Spleen (tissue), 11 donors: ENCODE data around the gene OSMR. TPM values are rescaled to one million over a fixed set of nuclear protein-coding genes. Genes with fewer than 3 reads are reported as not detected.

Experiments used
- DNase-seq: peaks from one replicate; pipeline ENCODE4 v3.0.0-alpha.2; 2020
- H3K27ac ChIP-seq, 8 donors: fragments of 200-600 bp; sonication (generic) in 7 of 8; 1 replicate in 4 of 8; 2 replicates in 4 of 8; pipeline versions ENCODE4 v1.5.0 to v1.8.0; 2016 to 2021; ENCODE audit warnings: inconsistent platforms in 4 of 8, mild to moderate bottlenecking in 4 of 8, moderate library complexity in 1 of 8
- H3K27me3 ChIP-seq, 7 donors: fragments of 200-600 bp; sonication (generic) in 6 of 7; replicated peaks in 1 of 7; 1 replicate in 4 of 7; 2 replicates in 3 of 7; pipeline versions ENCODE4 v1.5.0 to v1.8.0; 2016 to 2021; ENCODE audit warnings: inconsistent platforms in 3 of 7, mild to moderate bottlenecking in 1 of 7
- H3K36me3 ChIP-seq, 6 donors: fragments of 200-600 bp; sonication (generic) in 5 of 6; 1 replicate in 4 of 6; 2 replicates in 2 of 6; pipeline versions ENCODE4 v1.5.0 to v1.8.0; 2016 to 2021; ENCODE audit warnings: inconsistent platforms in 2 of 6
- H3K4me1 ChIP-seq, 6 donors: fragments of 200-600 bp; sonication (generic) in 5 of 6; 1 replicate in 3 of 6; 2 replicates in 3 of 6; pipeline versions ENCODE4 v1.5.0 to v1.8.0; 2016 to 2021; ENCODE audit warnings: inconsistent platforms in 3 of 6
- H3K4me3 ChIP-seq, 8 donors: fragments of 200-600 bp; sonication (generic) in 7 of 8; 1 replicate in 4 of 8; 2 replicates in 4 of 8; pipeline versions ENCODE4 v1.5.0 to v1.8.0; 2016 to 2021; ENCODE audit warnings: inconsistent platforms in 4 of 8, mild to moderate bottlenecking in 4 of 8, moderate library complexity in 2 of 8
- H3K9me3 ChIP-seq, 8 donors: fragments of 200-600 bp; sonication (generic) in 7 of 8; 1 replicate in 4 of 8; 2 replicates in 4 of 8; pipeline versions ENCODE4 v1.5.0 to v1.8.0; 2016 to 2021; ENCODE audit warnings: inconsistent platforms in 4 of 8
- CTCF ChIP-seq, 11 experiments: fragments of 200-600 bp in 7 of 11; fragments of 450-650 bp in 4 of 11; sonication (generic) in 4 of 11; IDR thresholded peaks in 8 of 11; conservative IDR thresholded peaks in 3 of 11; 1 replicate in 7 of 11; 2 replicates in 4 of 11; pipeline versions ENCODE4 v1.4.0 to v1.8.0; 2016 to 2021; ENCODE audit warnings: antibody characterized with exemption in 11 of 11, inconsistent platforms in 4 of 11, mild to moderate bottlenecking in 1 of 11
- POLR2A ChIP-seq, 3 donors: fragments of 450-650 bp; IDR thresholded peaks; one replicate each; pipeline ENCODE4 v1.5.1; 2017; ENCODE audit warnings: antibody characterized with exemption in 3 of 3, mild to moderate bottlenecking in 1 of 3
- POLR2AphosphoS5 ChIP-seq, 3 donors: sonication (generic); formaldehyde crosslinking; IDR thresholded peaks; one replicate each; pipeline ENCODE4 v1.5.1; 2017; ENCODE audit warnings: antibody characterized with exemption in 3 of 3
- WGBS, 5 donors: extraction: QIAGEN DNeasy Blood & Tissue Kit in 3 of 5; methylation state at CpG; one replicate each; pipeline versions ENCODE4 v1.1.5 to v1.1.7; 2013 to 2018; 5-methylcytosine and 5-hydroxymethylcytosine counted together
- intact Hi-C: fragments of 100-400 bp; cut with DNase I; formaldehyde crosslinking; loops from one replicate; pipeline ENCODE4 v1.15.0; 2023; ENCODE audit warnings: low total_unique reads
- polyA plus RNA-seq, 3 donors: library from polyadenylated mRNA; stranded (reverse); fragments of 200-250 nt; gene quantifications; one replicate each; pipeline ENCODE4 v1.2.1, GENCODE V29; 2013
- total RNA-seq, 7 donors: library from RNA; depleted of rRNA in 3 of 7; stranded (reverse); fragments of >200 nt in 3 of 7; fragmentation: NEBNext Ultra II Directional in 4 of 7; extraction: Animal tissue kit (Norgen Biotek cat#: 25700) in 4 of 7; gene quantifications; one replicate each; pipeline versions ENCODE4 v1.1.0 to v1.2.1, GENCODE V29; 2016 to 2021
- donor health status: healthy with polysubstance abuse.
- donor health status: DM: no; HTN: no; CAD: no; lungs with moderate emphysema.
- donor health status: DM: no; HTN: no; CAD: no.
- donor health status: Bipolar disorder and iron deficiency.
- donor health status: healthy.
- donor health status: DM: no; HTN: no; CAD: no.
- donor health status: DM: yes; HTN: yes; CAD: no.

OSMR gene
- total and polyA plus RNA-seq, 10 donors, result 2.5 to 74.6 (median 67.9) TPM

GRCh38 chr5:38948501-38948900 is 102.7 kb downstream of the OSMR start:
- no peak for TF ChIP-seq POLR2A (IDR thresholded peaks at IDR 0.05)
- no peak for TF ChIP-seq CTCF (IDR thresholded peaks at IDR 0.05 in 8 of 11, conservative IDR thresholded peaks at IDR 0.05 in 3 of 11)
- TF ChIP-seq POLR2AphosphoS5 (IDR thresholded peaks at IDR 0.05), result no peak
- Histone ChIP-seq H3K36me3 (peaks cover 0 to 100% (median 78%) of the 10 kb centered on the region in 6 donors), H3K4me1 (no peaks in the 10 kb centered on the region), H3K9me3 (no peaks in the 10 kb centered on the region), H3K27ac (no peak overlapping the region), H3K4me3 (no peak overlapping the region), H3K27me3 (no peaks in the 10 kb centered on the region)
- intact Hi-C loops, result no loop called here
- DNase-seq, result no peak

DNA sequence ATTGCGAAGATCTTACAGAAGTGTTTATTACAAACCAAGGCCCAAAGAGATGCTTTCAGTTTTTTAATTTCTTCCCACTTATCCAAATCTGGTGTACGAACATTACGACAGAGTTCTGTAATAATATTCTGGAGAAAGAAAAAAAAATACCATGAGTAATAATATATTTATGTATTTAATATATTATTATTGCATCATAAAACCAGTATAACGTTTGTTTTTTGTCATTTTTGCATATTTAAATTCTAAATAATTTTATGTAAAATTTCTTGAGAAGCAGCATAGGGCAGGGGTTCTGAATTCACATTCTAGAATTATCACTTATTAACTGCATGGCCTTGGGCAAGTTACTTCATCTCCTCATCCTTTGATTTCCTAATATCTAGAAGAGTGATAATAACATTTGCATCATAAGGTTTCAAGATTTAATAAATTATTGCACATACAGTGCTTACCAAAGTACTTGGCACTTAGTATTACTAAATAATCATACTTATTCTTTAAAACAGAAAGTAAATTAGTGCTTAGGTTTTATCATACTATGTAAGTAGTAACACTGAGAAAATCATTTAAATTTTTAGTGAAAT is 107.7 kb downstream of the OSMR start:
- H3K4me3 ChIP-seq, result no peak overlapping the region
- no peak for DNase-seq
- no peak overlapping the region for H3K27ac ChIP-seq
- intact Hi-C loops, result no loop called here
- no peaks in the 10 kb centered on the region for H3K27me3 ChIP-seq
- TF ChIP-seq CTCF (IDR thresholded peaks at IDR 0.05 in 8 of 11, conservative IDR thresholded peaks at IDR 0.05 in 3 of 11), result no peak
- no peak for TF ChIP-seq POLR2AphosphoS5 (IDR thresholded peaks at IDR 0.05)
- TF ChIP-seq POLR2A (IDR thresholded peaks at IDR 0.05), result no peak
- H3K4me1 ChIP-seq, result no peaks in the 10 kb centered on the region
- peaks cover 3 to 100% (median 88%) of the 10 kb centered on the region in 6 donors for H3K36me3 ChIP-seq
- 90 to 99% (median 93%) methylated on average over 4 of the region's 4 CpGs for WGBS, 5 donors
- no peaks in the 10 kb centered on the region for H3K9me3 ChIP-seq

DNA sequence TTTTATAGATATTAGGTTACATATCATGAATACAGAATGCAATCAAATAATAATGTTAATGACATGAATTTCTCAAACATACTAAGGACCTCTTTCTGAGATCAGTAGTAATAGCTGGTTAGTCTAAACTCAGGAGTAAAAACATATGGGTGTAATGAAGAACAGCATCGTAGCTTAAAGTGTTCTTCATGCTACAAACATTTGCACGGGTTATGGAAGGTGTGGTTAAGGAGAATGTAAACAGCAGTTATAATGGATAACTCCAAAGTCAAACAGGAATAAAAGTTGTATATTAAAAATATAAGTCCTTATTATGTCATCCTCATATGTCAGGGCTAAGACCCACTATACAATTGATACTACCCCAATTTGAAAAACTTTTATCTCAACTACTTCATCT is 115.9 kb downstream of the OSMR start:
- no peak for TF ChIP-seq CTCF (IDR thresholded peaks at IDR 0.05 in 8 of 11, conservative IDR thresholded peaks at IDR 0.05 in 3 of 11)
- no peak for TF ChIP-seq POLR2A (IDR thresholded peaks at IDR 0.05)
- no peak for TF ChIP-seq POLR2AphosphoS5 (IDR thresholded peaks at IDR 0.05)
- WGBS, 5 donors, result 98 to 100% (median 99%) methylated on average over 2 of the region's 2 CpGs
- Histone ChIP-seq H3K27ac (no peak overlapping the region), H3K27me3 (no peaks in the 10 kb centered on the region), H3K9me3 (no peaks in the 10 kb centered on the region), H3K36me3 (peaks cover 0 to 100% (median 74%) of the 10 kb centered on the region in 6 donors), H3K4me3 (no peak overlapping the region), H3K4me1 (no peaks in the 10 kb centered on the region)
- no peak for DNase-seq
- intact Hi-C loops, result no loop called here

DNA sequence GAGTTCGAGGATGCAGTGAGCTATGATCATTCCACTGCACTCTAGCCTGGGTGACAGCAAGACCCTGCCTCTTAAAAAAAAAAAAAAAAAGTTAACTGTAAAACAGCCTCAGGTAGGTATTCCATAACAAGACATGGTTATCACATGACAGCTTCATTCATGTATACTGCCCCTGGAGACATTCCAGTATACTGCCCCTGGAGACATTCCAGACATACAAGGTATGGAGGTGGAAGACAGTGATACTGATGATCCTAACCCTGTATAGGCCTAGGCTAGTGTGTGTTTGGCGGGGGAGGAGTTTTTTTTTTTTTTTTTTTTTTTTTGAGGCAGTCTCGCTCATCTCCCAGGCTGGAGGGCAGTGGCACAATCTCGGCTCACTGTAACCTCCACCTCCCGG is 122.9 kb downstream of the OSMR start:
- peaks cover 0 to 99% (median 41%) of the 10 kb centered on the region in 6 donors for H3K36me3 ChIP-seq
- TF ChIP-seq CTCF (IDR thresholded peaks at IDR 0.05 in 8 of 11, conservative IDR thresholded peaks at IDR 0.05 in 3 of 11) (no peak), POLR2AphosphoS5 (IDR thresholded peaks at IDR 0.05) (no peak), POLR2A (IDR thresholded peaks at IDR 0.05) (no peak)
- intact Hi-C loops, result no loop called here

More for the DNA sequence above, 122.9 kb downstream of the OSMR start:
- whole genome bisulfite sequencing, 5 donors, result 96 to 100% (median 98%) methylated on average over 5 of the region's 5 CpGs
- H3K4me3 ChIP-seq, result no peak overlapping the region
- no peaks in the 10 kb centered on the region for H3K27me3 ChIP-seq
- no peaks in the 10 kb centered on the region for H3K9me3 ChIP-seq
- no peak overlapping the region for H3K27ac ChIP-seq
- H3K4me1 ChIP-seq, result no peaks in the 10 kb centered on the region
- DNase-seq, result no peak
